ENCODE data around the gene OPN4. TPM values are rescaled to one million over a fixed set of nuclear protein-coding genes. Genes with fewer than 3 reads are reported as not detected.

The OPN4 gene
- total and polyA plus RNA-seq, 2 donors (not counting 3 experiments of a cell fraction or from before 2014, with no cell fraction given): not detected

DNA sequence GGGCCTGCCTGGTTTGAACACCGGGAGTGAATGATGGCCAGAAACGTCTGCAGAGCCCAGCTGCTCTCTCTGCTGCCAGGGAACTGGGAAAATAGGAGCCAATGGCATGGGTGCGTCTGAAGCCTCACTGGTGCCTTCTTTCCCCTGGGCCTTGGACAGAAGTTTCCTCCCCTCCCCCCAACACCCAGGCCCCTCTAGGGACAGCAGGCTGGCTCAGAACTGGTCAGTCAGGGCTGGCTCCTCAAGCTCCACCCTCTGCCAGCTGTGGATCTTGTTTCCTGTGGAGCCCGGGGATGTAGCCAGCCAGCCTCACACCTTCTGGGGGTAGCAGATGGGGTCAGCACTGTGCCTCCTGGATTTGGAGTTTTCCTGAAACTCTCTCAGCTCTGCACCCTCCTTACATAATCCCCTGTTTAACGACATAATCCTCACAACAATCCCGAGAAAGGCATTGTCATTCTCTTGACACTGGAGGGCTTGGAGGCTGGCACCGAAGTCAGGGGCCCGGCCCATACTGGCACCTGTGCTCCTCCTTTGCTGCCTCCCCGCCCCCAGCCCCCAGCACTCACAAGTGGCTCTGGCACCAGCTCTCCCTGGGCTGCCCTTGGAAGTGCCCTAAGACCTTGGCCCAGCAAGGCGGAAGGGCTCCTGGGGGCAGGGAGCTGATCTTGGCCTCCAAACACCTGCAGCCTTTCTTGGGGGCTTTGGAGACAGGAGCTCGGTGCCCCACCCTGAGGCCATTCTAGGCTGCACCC, 19.7 kb downstream of the OPN4 start:
- H3K9me1 ChIP-seq (replicated peaks; ENCODE audit: control insufficient read depth, extremely low read depth, insufficient read depth, low read length): no peaks in the 10 kb centered on the region
- no peaks in the 10 kb centered on the region for H3K36me3 ChIP-seq (ENCODE audit: control insufficient read depth in 2 of 2, extremely low read depth in 1 of 2, insufficient read depth in 2 of 2, low read length in 2 of 2)
- no TSS peak for BruUV-seq (replicated peaks)
- ChIA-PET POLR2A (no interaction called here), CTCF (interaction anchor here (1.0 to 1.1 kb wide), 2 partner anchors 15 to 16 kb away, joined by 3 read pairs; no protein-coding TSS in a partner anchor)
- dilution Hi-C loops (cut with MboI; ENCODE audit: extremely low pct_ligation_motif_present, low sequenced_read_pairs): no loop called here
- TF ChIP-seq MYC (IDR thresholded peaks at IDR 0.05; ENCODE audit: low read depth, low read length) (no peak), EZH2 (IDR thresholded peaks at IDR 0.05; ENCODE audit: borderline replicate concordance, low read depth, low read length, severe bottlenecking) (no peak), GATA2 (IDR thresholded peaks at IDR 0.05; ENCODE audit: insufficient read depth, insufficient read length, low read depth, low read length) (no peak), JUN (IDR thresholded peaks at IDR 0.05; ENCODE audit: borderline replicate concordance, insufficient read depth, insufficient read length, low read depth) (no peak), FOS (IDR thresholded peaks at IDR 0.05; ENCODE audit: borderline replicate concordance, insufficient read depth, low read length) (no peak), POLR2A (IDR thresholded peaks at IDR 0.05; ENCODE audit: low read depth, low read length) (no peak), POLR2AphosphoS5 (IDR thresholded peaks at IDR 0.05; ENCODE audit: insufficient read depth, low read depth, low read length) (no peak)
- TF ChIP-seq, protein P1, sequence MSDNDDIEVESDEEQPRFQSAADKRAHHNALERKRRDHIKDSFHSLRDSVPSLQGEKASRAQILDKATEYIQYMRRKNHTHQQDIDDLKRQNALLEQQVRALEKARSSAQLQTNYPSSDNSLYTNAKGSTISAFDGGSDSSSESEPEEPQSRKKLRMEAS (IDR thresholded peaks at IDR 0.05; ENCODE audit: insufficient read depth, insufficient read length): no peak
- TF ChIP-seq, protein P2, sequence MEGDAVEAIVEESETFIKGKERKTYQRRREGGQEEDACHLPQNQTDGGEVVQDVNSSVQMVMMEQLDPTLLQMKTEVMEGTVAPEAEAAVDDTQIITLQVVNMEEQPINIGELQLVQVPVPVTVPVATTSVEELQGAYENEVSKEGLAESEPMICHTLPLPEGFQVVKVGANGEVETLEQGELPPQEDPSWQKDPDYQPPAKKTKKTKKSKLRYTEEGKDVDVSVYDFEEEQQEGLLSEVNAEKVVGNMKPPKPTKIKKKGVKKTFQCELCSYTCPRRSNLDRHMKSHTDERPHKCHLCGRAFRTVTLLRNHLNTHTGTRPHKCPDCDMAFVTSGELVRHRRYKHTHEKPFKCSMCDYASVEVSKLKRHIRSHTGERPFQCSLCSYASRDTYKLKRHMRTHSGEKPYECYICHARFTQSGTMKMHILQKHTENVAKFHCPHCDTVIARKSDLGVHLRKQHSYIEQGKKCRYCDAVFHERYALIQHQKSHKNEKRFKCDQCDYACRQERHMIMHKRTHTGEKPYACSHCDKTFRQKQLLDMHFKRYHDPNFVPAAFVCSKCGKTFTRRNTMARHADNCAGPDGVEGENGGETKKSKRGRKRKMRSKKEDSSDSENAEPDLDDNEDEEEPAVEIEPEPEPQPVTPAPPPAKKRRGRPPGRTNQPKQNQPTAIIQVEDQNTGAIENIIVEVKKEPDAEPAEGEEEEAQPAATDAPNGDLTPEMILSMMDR (IDR thresholded peaks at IDR 0.05; ENCODE audit: extremely low read depth in 1 of 2, insufficient read depth in 1 of 2, low read depth in 1 of 2, low read length in 2 of 2): no peak
- no peak overlapping the region for H3K27ac ChIP-seq (ENCODE audit: insufficient read depth, low read depth, low read length)
- no peak overlapping the region for H3K4me3 ChIP-seq (replicated peaks in 1 of 3; ENCODE audit: insufficient read depth in 1 of 3, low read depth in 1 of 3, low read length in 3 of 3)
- intact Hi-C loops (cut with micrococcal nuclease): no loop called here
- no peaks in the 10 kb centered on the region for H3K4me1 ChIP-seq (ENCODE audit: control insufficient read depth, extremely low read depth, insufficient read depth, low read length)
- DNase-seq (ENCODE audit: low read depth, low spot score) (no peak), FAIRE-seq (no peak)
- H2AFZ ChIP-seq (ENCODE audit: low read depth, low read length): no peak overlapping the region
- no peaks in the 10 kb centered on the region for H3K9me3 ChIP-seq (replicated peaks; ENCODE audit: control insufficient read depth, insufficient read depth, low read length)
- no peaks in the 10 kb centered on the region for H3K79me2 ChIP-seq (ENCODE audit: control insufficient read depth, insufficient read depth, low read length)
- H3K9ac ChIP-seq (replicated peaks; ENCODE audit: extremely low read depth, insufficient read depth, low read length): no peak overlapping the region
- peaks cover 0 to 11% of the 10 kb centered on the region in 2 experiments for H3K27me3 ChIP-seq (ENCODE audit: control insufficient read depth in 2 of 2, insufficient read depth in 2 of 2, low read length in 2 of 2)
- no peak overlapping the region for H3K4me2 ChIP-seq (ENCODE audit: insufficient read depth, low read length)
- no peaks in the 10 kb centered on the region for H4K20me1 ChIP-seq (replicated peaks; ENCODE audit: control insufficient read depth, extremely low read depth, insufficient read depth, low read length)

Measured in endothelial cell of umbilical vein (primary cell).